GM12801 (cell line): Measurements from ENCODE around the gene OTOGL.

ENCODE experiments used
- TF ChIP-seq, protein P1 (sequence below): IDR thresholded peaks from one replicate; pipeline ENCODE4 v1.5.1; 2011; ENCODE audit warnings: control low read depth; ENCODE audit not compliant: insufficient read length; ENCODE audit errors: extremely low read depth

OTOGL gene

GRCh38 chr12:80161612-80162011 lies 62.3 kb downstream of the OTOGL start:
- TF ChIP-seq, protein P1, sequence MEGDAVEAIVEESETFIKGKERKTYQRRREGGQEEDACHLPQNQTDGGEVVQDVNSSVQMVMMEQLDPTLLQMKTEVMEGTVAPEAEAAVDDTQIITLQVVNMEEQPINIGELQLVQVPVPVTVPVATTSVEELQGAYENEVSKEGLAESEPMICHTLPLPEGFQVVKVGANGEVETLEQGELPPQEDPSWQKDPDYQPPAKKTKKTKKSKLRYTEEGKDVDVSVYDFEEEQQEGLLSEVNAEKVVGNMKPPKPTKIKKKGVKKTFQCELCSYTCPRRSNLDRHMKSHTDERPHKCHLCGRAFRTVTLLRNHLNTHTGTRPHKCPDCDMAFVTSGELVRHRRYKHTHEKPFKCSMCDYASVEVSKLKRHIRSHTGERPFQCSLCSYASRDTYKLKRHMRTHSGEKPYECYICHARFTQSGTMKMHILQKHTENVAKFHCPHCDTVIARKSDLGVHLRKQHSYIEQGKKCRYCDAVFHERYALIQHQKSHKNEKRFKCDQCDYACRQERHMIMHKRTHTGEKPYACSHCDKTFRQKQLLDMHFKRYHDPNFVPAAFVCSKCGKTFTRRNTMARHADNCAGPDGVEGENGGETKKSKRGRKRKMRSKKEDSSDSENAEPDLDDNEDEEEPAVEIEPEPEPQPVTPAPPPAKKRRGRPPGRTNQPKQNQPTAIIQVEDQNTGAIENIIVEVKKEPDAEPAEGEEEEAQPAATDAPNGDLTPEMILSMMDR = no peak

DNA sequence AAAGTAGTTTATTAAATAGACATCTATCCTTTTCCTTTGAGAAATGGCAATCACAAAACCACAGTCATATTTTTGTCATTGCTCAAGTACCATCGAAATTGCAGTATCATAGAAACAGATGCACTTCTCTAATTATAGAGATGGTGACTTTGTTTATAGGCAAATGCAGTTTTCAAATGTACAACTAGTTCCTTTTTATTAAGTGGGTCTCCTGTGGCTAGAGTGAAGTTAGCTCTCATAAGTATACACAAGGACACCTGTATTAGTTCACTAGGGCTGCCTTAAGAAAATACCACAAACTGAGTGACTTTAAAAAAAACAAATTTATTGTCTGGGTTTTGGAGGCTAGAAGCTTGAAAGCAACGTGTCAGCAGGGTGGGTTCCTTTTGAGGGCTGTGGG lies 62.8 kb downstream of the OTOGL start:
- TF ChIP-seq, protein P1 = no peak

GRCh38 chr12:80165746-80166145 lies 66.4 kb downstream of the OTOGL start:
- TF ChIP-seq, protein P1 = no peak

DNA sequence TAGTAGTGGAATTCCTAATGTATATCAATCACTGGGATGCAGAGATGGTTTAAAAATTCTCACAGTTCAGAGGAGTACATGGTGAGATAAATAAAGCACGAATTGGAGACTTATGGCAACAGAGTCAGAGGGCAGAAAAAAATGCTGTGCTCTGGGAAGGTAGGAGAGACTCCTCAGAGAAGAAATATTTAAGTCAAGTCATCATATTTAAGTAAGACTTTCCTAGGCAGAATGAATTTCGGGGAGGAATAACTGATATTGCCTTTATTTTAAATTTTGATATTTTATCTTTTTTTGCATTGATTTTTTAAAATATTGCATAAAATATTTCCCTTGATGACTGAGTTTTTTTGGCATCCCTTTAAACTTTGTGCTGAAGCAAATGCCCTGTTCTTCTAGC lies 67.4 kb downstream of the OTOGL start:
- TF ChIP-seq, protein P1 = no peak

GRCh38 chr12:80168936-80169335 lies 69.6 kb downstream of the OTOGL start:
- TF ChIP-seq, protein P1 = no peak

- TF ChIP-seq, protein P1 = no peak
Measured at GRCh38 chr12:80170915-80171314, 71.6 kb downstream of the OTOGL start.

DNA sequence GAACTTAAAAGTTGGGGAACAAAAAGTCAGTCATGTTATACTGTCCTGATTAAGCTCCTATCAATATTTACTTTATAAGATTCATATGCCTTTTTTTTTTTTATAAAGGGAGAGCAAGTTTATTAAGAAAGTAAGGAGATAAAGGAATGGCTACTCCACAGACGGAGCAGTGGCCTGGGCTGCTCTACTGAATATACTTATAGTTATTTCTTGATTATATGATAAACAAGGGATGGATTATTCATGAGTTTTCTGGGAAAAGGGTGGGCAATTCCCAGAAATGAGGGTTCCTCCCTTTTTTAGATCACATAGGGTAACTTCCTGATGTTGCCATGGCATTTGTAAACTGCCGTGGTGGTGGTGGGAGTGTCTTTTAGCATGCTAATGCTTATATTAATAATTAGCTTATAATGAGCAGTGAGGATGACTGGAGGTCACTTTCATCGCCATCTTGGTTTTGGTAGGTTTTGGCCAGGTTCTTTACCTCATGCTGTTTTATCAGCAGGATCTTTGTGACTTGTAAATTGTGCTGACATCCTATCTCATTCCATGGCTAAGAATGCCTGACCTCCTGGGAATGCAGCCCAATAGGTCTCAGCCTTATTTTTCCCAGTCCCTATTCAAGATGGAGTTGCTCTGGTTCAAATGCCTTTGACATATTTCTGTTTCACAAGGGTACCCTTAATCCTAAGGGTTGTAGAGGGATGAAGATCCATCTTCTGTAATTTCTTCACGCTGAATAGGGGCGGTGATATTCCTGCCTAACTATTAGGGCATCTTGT lies 73.9 kb downstream of the OTOGL start:
- TF ChIP-seq, protein P1 = no peak
